SW480 (cell line): ENCODE results near the gene EPM2AIP1.
A peak's percentile ranks its signal among the peaks of the same experiment; 100 is the strongest.
"Not testable (repeated sequence)": the region's sequence is repeated elsewhere in the genome, so short reads cannot be mapped to it uniquely, and the experiment has no call there.

Experiments used
- DNase-seq: peaks from one replicate; pipeline ENCODE4 v3.0.0-alpha.2; 2016; ENCODE audit warnings: low spot score

The EPM2AIP1 gene

GRCh38 chr3:36993326-36994283 is 674 bp upstream of the EPM2AIP1 start, which contains the start of gene MLH1:
MLH1 (plus strand) TSS chr3:36993518; CDS start chr3:36993548, 30 bp downstream.
- peak; percentile 85 for DNase-seq

DNA sequence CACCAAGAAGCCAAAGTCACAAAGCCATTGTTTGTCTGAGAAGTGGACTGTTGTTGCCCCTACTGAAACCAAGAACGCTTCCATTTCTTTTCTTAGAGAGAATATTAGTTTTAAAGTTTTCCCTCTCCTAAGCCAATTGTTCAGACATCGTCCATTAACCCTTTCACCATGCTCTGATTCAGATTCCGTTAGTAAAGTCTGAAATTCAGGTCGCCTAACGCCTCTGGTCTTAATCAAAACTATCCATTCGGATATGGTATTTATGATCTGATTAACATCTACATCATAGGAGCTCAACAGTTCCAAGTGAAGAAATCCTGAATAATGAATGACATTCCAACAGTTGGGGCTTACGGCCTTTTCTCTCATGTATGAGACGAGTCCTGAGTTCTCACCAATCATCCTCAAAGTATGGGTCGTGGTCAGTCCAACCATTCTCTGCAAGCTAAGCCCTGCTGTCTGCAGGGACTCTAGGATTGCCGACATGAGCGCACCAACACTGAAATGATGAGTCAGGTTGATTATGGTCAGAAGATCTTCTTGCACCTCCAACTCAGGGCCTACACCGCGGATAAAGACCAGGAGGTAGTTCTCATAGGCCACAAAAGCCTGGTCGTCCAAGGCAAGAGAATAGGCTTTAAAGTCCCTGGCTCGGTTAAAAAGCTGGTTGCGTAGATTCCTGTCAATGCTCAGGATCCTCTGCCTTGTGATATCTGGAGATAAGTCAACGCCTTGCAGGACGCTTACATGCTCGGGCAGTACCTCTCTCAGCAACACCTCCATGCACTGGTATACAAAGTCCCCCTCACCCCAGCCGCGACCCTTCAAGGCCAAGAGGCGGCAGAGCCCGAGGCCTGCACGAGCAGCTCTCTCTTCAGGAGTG is 767 bp downstream of the EPM2AIP1 start:
- DNase-seq, result peak; percentile 16

- no peak for DNase-seq
Observed at GRCh38 chr3:36991147-36991546, 1.8 kb downstream of the EPM2AIP1 start.

- DNase-seq, result no peak
Observed at GRCh38 chr3:36989568-36989967, 3.4 kb downstream of the EPM2AIP1 start.

- no peak for DNase-seq
Observed at GRCh38 chr3:36989005-36989404, 3.9 kb downstream of the EPM2AIP1 start.

DNA sequence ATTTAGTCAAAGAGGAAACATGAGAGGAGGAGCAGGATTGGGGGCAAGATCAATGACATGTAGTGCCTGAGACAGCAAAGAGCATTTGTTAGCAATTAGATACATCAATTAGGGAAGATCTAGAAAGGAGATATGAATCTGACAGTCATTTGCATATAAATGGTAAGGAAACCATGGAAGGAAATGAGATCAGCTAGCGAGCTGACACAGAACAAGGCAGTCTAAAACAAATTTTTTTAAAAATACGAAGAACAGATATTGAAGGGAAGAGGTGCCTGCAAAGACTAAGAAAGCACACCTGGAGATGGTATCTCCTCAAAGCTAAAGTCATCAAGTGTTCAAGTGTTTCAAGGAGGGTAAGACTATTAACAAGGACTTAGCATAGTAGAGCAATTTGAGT is 4.6 kb downstream of the EPM2AIP1 start:
- DNase-seq, result no peak

- DNase-seq, result no peak
Observed at GRCh38 chr3:36981006-36981405, 11.9 kb downstream of the EPM2AIP1 start.

DNA sequence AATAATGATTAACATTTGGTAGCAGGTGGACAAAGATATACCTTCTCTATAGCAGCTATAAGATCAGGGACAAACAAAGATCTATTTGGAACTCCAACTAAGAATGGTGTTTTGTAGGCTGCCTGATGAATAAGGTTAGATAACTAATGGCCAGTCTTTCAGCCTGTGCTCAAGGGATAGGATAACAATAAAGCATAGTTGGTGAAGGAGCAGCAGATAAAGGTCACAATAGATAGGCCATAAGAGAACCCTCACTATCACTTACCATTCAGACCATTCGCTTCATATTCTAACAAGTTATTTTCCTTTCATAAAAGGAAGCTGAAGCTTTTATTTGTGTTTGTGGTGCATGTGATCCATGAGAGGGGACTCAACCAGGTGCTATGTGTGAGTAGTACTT is 19.8 kb downstream of the EPM2AIP1 start:
- DNase-seq, result no peak

DNA sequence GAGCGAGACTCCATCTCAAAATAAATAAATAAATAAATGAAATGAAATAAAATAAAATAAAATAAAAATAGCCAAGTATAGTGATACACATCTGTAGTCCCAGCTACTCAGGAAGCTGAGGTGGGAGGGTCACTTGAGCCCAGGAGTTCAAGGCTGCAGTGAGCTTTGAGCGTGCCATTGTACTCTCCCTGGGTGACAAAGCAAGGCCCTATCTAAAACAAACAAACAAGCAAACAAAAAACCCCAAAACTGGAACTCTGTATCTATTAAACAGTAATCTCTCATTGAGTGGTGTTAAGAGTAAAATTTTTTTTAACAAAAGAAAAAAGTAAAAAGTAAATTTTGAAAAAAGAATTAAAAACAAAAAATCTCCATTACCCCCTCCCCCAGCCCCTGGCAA is 20.8 kb downstream of the EPM2AIP1 start:
- DNase-seq, result no peak

GRCh38 chr3:36969540-36970432 is 23.1 kb downstream of the EPM2AIP1 start:
- no peak for DNase-seq

DNA sequence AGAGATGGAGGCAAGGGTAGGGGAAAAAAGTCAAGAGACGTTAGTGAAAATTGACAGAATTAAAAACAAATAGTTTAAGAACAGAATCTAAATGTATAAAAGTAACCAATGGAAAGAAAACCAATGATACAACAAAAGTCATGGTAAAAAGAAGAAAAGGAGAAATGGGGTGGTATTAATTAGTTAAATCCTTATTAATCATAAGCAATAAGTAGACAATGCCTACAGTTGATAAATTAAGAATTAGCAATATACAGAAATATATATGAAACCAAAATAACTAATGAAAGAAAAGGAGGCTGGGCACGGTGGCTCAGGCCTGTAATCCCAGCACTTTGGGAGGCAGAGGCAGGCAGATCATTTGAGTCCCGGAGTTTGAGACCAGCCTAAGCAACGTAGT is 23.8 kb downstream of the EPM2AIP1 start:
- no peak for DNase-seq

GRCh38 chr3:36965440-36965839 is 27.5 kb downstream of the EPM2AIP1 start:
- DNase-seq, result no peak

GRCh38 chr3:36964817-36965216 is 28.1 kb downstream of the EPM2AIP1 start:
- DNase-seq, result no peak

- no peak for DNase-seq
Observed at GRCh38 chr3:36964331-36964730, 28.6 kb downstream of the EPM2AIP1 start.

GRCh38 chr3:36963008-36963407 is 29.9 kb downstream of the EPM2AIP1 start:
- not testable (repeated sequence) for DNase-seq

GRCh38 chr3:36960502-36960901 is 32.4 kb downstream of the EPM2AIP1 start:
- no peak for DNase-seq

DNA sequence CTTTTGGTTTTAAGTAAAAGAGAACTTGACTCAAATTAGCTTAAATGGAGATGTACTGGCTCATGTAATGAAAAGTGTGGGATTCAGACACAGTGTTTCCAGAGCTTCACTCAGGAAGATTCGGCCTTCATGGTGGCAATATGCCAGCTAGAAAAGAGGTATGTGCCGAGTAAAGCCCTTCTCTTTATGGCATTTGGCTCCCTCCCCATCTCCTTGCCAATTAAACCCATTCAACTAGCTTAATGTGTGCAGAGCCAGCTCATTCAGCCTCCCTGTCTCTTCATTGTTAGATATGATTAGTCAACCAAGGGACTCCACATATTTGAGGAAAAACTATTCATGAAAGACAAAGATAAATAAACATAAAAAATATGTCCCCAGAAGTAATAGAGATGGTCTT is 33.1 kb downstream of the EPM2AIP1 start:
- DNase-seq, result no peak

DNA sequence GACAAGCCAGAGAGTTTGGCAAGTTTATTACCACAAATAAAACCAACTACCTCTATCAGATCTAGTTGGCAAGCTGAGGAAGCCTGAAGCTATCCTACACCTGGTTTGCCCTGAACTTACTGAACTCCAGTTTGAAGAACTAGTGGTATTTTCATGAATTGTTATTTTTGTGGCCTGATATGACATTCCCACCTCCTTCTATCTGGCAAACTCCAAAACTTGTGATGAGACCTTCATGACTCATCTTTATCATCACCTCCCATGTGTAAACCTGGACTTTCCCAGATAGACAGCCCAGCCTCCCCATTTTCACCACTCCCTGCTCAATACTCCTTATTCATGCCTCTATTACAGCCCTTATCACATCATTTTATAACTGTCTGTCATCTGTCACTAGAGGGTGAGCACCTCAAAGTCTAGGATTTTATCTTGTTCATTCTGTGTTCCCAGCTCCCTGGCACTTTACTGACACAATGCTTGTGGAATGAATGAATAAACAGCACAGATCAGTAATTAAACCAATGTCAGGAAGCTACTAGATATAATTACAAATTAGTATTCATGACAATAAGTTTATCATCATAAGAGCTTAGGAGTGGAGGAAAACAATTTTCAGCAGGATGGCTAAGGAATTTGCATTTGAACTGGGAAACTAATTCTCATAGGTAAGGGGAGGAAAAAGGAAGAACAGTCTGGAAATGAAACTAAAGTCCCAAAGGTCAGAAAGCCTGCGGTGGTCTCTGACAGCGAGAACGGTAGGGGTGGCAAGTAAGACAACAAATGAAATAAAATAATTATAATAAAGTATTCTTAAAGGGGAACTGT is 34.9 kb downstream of the EPM2AIP1 start:
- DNase-seq, result peak; percentile 59

GRCh38 chr3:36957063-36957462 is 35.9 kb downstream of the EPM2AIP1 start:
- DNase-seq, result no peak

GRCh38 chr3:36956155-36956554 is 36.8 kb downstream of the EPM2AIP1 start:
- DNase-seq, result no peak
